ENCODE data around the gene ANKS1B.

DNA sequence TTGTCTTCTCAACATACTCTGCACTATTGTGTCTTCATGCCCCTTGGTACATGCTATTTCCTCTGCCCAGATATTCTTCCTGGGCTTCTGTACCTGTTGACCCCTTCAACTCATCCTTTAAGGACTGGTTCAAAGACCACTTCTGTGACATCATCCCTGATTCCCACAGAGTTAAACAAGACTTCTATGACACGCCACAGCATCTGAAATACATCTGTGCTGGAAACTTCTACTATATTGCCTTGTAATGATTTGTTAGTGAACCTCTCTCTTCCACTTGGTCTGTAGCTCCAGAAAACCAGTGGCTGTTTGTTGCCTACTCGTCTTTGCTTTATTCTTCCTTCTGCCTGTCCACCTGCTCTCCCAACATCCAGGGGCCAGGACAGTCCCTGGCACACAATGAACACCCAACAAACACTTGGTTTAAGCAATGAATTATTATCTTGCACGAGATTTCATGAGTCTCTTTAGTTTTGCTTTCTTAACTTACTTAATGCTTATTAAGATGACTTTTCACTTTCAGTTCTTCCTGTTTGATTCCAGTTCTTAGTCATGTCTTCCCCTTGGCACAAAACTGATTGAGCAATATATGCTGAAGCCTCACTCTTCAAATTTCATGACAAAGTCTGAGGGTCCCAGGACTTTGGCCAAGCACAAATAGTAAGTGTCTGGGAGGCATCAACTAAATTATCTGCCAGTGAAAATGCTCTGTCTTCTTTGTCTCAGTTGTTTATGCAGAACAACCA is 853.8 kb downstream of the ANKS1B start:
- TF ChIP-seq, protein P1, sequence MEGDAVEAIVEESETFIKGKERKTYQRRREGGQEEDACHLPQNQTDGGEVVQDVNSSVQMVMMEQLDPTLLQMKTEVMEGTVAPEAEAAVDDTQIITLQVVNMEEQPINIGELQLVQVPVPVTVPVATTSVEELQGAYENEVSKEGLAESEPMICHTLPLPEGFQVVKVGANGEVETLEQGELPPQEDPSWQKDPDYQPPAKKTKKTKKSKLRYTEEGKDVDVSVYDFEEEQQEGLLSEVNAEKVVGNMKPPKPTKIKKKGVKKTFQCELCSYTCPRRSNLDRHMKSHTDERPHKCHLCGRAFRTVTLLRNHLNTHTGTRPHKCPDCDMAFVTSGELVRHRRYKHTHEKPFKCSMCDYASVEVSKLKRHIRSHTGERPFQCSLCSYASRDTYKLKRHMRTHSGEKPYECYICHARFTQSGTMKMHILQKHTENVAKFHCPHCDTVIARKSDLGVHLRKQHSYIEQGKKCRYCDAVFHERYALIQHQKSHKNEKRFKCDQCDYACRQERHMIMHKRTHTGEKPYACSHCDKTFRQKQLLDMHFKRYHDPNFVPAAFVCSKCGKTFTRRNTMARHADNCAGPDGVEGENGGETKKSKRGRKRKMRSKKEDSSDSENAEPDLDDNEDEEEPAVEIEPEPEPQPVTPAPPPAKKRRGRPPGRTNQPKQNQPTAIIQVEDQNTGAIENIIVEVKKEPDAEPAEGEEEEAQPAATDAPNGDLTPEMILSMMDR (IDR thresholded peaks at IDR 0.05) = no peak
- TF ChIP-seq POLR2A (IDR thresholded peaks at IDR 0.05) = no peak

Data from thyroid gland (tissue), 4 donors.